Stimulated activated CD8-positive, alpha-beta memory T cell treated with anti-CD3 and anti-CD28 coated beads, Interleukin-12 subunit alpha, Interleukin-12 subunit beta, amount 100 ng/mL, for 4 hours (primary cell): Measurements from ENCODE around the gene SMAD1.
"Not testable (repeated sequence)": the region's sequence is repeated elsewhere in the genome, so short reads cannot be mapped to it uniquely, and the experiment has no call there.

Experiments used
- DNase-seq: peaks from one replicate; pipeline ENCODE4 v3.0.0-alpha.2; 2020; ENCODE audit warnings: low read depth

SMAD1 gene

DNA sequence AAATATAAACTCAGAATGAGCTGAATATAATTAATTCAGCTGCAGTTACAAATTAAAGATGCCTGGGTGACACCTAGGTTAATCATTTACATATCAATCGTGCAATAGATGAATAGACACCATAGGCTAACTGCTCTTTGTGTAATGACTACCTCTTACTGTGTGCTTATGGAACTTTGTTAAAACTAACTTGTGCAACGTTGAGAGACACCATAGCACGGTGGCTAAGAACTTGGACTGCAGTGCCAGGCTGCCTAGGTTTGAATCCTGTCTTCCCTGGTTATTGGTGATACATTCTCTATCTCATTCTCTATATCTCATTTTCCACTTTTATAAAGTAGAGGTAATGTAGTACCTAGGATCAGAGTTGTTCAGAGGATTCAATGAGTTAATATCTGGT, 46.9 kb downstream of the SMAD1 start:
- DNase-seq, result no peak

DNA sequence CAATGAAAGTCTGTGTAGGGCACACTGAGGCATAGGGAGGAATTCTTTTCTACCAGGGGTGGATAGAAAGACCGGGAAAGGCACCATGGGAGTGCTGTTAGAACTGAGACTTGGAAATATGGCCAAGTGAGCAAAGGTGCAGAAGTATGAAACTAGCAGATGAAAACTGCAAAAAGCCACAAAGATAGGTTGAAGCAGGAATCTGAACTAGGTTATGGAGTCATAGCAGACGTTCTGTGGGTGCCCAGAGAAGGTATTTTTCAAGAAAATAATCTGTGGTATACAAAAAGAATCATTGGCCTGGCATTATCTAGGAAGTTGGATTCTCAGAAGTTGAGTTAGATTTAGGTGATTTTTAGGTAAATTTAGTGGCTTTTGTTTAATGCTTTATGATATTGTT, 48.5 kb downstream of the SMAD1 start:
- no peak for DNase-seq

DNA sequence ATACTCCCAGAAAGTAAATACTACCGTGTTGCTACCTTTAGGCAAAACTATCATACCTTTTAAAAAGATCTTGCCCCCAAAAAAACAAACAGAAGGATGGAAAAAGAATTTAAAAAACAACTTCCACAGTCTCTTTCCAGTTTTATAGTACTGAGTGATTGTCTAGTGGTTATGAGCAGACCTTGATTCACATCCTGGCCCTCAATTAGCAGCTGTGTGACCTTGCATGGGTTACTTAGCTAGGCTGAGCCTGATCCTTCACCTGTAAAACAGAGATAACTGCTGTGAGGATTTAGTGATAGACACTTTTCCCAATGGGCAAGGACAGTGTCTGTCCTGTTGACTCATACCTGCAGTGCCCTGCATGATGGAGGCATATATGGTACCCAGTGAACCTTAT, 49.0 kb downstream of the SMAD1 start:
- no peak for DNase-seq

DNA sequence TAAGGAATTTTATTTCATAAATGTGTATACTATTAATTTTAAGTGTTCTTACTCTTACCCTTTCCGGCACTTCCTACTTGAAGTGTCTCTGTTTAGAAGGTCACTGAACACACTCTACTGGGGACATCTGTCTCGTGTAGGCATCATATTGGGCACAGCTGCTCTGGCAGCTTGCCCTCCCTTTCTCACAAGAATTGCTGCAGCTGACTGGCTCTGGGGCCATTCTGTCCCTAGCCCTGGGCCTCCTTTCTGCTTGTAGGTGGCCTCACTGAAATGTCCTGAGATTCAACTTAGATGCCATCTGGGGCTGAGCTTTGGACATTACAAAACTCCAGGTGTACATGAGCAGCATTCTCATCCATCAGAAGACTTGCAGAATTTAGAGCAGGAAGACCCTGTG, 49.6 kb downstream of the SMAD1 start:
- DNase-seq, result no peak

DNA sequence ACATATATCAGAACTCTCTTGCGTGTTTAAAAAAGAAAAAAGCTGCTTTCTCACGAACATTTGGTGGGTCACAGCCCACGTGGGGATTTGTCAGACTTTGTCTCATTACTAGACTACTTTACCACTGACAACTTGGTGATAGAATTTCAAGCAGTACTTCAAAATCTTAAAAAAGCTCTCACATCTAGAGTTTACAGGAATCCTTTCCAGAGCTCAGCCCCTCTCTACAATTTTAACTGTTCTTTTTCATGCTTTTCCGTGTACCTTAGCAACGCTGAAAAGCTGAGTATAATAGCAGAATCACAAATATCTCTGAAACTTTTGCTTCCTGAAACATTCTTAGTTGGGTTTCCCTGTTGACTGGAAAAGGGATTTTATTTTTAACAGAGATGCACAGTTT, 50.2 kb downstream of the SMAD1 start:
- DNase-seq, result no peak

DNA sequence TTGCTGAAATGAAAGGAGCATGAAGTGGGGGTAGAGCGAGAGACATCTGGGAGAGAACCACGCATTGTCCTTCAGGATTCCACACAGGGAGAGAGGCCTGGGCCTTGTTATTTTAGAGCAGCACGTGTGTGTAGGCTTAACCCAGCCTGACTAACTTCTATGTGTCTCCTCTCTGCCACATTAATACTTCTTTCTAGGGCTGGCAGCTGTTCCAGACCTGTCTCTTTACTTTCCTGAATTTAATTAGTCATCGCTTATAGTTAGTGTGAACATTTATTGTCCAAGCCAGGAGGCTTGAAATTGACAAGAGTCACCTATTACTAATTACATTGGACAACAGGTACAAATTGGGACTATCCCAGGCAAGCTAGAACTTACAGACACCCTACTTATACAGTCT, 51.3 kb downstream of the SMAD1 start:
- DNase-seq, result no peak

DNA sequence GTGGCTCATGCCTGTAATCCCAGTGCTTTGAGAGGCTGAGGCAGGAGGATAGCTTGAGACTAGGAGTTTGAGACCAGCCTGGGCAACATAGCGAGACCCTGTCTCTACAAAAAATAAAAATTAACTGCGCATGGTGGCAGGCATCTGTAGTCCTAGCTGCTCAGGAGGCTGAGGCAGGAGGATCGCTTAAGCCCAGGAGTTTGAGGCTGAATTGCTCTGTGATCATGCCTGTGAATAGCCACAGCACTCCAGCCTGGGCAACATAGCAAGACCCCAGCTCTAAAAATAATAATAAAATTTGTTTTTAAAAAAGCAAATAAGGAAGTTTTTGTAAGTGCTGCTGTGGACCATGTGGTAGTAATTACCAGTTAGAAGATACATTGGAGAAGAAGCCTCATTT, 51.8 kb downstream of the SMAD1 start:
- not testable (repeated sequence) for DNase-seq

DNA sequence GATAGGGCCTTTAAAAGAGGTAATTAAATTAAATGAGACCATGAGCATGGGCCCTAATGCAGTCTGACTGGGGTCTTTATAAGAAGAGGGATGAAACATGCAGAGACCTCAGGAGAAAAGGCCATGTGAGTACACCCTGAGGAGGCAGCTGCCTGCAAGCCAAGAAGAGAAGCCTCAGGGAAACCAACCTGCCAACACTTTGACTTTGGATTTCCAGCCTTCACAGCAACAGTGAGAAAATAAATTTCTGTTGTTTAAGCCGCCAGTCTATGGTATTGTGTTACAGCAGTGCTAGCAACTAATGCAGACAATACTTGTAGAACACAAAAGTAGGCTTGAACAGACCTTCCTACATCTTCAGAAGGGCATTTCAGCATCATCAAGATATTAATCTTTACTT, 52.3 kb downstream of the SMAD1 start:
- DNase-seq, result no peak

DNA sequence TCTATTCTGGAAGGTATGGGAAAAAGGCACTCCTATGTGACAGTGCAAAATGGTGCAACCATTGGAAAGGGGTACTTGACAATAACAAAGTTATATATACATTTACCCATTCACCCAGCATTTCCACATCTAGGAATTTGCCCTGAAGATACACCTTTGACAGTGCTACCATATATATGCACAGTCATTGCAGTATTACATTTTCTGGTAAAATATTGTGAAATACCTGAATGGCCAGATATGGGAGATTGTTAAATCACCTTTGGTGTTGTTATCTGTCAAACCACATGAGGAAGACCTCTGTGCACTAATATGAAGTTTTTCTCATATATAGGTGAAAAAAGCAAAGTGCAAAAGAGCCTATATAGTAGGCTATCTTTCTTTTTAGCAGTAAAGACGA, 53.5 kb downstream of the SMAD1 start:
- no peak for DNase-seq

DNA sequence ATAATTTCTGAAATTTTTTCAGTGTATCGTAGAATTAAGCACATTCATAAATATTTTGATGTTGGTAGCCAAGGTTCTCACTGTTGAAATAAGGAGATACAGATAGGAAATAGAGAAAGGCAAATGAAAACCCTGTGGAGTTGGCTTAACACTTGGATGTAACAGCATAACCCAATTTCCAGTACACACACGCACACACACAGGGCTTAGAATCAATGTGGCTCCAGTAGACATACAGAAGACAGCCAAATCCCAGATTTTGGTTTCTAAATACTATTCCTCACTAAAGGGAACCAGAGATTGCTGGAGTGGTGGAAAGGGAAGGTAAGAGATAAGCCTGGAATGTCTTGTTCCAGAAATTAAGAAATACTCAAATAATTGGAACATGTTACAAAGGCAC, 54.4 kb downstream of the SMAD1 start:
- DNase-seq, result no peak

DNA sequence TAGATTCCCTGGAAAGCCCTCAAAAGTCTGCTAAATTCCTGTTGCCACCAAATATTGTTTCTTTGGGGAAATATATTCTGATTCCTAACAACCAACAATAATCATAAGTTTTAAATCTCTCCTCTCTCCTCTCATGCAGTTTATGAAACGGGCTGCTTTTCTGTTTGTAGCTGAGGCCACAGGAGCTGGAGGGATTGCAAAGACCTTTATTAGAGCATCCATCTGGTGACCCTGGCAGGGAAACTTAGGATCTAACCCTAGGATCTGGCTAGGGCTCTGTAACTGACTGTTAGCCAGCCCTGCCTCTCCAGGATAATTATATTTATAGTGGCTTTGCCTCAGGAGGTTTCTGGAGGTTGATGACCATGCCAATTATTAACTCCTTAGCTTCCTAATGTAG, 56.9 kb downstream of the SMAD1 start:
- DNase-seq, result no peak

DNA sequence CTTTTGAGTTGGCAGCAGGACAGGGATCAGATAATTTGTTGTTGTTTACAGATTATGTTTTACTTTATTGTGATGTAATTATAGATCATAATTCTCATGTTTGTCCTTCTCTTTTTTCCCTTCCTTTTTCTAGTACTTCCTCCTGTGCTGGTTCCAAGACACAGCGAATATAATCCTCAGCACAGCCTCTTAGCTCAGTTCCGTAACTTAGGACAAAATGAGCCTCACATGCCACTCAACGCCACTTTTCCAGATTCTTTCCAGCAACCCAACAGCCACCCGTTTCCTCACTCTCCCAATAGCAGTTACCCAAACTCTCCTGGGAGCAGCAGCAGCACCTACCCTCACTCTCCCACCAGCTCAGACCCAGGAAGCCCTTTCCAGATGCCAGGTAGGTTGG, 58.0 kb downstream of the SMAD1 start:
- DNase-seq, result no peak

DNA sequence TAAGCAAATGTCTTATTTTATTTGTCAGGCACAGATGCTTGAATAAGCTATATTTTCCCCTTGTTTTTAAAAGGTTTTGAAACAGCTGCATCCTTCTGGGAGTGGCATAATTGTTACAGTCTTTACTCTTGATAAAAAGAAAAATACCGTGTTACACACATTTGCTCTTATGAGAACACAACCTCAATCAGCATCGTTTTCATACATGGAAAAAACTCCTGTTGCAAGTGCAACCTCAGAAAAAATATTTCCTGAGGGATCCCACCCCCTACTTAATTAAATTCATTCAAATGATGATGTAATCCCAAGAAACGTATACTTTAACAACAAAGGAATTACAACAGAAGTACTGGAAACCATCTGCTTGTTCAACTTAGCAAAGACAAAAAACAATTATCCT, 58.6 kb downstream of the SMAD1 start:
- DNase-seq, result no peak

DNA sequence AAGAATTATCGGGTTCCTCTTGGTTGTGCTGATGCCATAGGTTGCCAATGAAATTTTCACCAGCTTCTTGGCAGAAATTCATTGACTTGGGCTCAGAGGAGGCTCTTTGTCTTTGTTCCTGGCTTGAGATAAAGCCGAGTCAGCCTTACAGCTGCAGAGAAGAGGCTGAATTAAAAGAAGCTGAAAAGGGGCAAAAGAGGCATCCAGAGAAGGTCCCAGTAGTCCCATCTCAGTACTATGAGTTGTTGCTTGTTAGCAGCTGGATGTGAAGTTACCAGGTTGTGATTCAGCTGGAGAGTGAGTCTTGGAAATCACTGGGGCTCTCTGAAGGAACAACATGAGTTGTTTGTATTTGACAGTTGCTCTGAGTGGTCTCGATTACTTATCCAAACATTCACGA, 59.7 kb downstream of the SMAD1 start:
- no peak for DNase-seq

DNA sequence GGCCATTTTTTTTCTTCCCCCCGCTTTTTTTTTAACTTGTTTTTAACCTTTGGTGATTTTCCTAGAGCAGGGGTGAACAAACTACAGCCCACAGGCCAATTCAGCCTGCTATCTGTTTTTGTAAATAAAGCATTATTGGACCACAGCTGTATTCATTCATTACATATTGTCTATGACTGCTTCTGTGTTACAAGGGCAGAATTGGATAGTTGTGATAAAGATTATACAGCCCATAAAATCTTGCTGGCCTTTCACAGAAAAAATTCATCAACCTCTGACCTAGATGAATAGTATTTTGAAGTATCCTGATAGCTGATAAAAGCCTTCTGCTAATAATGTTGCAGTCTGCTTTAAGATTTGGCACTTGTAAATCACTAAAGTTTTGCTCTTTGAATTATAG, 63.4 kb downstream of the SMAD1 start:
- no peak for DNase-seq

DNA sequence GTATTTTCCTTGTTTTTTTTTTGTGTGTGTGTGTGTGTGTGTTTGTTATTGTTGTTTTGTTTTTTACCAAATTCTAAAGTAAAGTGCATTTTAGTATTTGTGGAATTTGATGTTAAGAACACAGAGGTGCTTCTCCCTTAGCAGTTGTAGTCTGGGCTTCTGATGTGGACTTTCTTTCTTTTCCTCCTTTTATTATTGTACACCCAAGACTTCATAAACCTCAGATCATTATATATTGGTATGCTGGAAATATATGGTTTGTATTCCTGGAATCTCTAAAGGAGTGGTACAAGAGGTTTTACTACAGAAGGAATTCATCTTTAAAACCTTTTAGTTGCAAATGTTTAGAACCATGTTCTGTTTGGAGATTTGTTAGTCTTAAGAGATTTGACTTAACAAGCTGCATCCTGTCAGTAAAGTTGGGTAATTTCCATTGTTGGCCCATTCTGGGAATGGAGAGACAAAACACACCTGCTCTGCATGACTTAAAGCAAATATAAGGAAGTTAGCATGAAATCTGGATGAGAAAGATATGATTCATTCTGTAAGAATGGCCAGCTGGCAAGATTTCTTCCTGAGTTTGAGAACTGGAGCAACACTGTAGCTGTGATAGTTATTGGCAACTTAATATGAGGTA, 64.0 kb downstream of the SMAD1 start:
- no peak for DNase-seq

DNA sequence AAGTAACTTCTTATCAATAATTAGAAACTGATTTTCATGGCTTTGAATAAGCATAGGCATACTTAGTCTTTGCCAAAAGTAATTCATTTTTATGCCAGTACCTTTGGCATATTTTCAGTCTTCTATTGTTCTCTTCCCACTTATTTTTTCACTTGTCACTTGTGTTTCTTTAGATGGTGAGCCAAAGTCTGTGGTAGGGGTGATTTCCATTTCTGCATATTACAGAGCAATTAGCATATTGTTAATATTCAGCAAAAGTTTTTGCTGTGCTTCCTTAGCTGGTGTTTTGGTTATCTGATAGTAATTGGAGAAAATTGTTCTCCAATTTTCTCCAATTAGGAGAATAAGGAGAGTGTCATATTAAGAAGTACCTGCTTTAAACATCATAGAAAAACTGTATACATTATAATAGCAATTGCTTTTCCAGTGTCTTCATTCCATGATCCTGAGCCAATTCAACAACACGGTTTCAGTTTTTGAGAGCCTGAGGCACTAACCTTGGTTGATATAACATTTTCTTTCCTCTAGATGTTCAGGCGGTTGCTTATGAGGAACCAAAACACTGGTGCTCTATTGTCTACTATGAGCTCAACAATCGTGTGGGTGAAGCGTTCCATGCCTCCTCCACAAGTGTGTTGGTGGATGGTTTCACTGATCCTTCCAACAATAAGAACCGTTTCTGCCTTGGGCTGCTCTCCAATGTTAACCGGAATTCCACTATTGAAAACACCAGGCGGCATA, 64.7 kb downstream of the SMAD1 start:
- no peak for DNase-seq

DNA sequence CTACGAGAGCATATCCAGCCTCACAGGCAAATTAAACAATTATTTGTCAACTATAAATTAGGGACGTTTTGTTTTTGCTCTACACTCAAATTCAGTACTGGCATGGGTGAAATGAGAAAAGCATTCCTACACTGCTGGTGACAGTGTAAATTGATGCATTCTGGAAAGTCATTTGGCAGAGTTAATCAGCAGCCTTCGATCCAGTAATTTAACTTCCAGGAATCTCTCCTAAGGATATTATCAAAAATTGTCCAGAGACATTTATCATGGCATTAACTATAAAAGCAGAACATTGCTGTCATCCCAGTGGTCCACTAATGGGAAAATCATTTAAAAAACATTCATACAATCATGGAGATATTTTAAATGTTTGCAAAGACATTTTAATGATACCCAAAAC, 70.0 kb downstream of the SMAD1 start:
- DNase-seq, result no peak

DNA sequence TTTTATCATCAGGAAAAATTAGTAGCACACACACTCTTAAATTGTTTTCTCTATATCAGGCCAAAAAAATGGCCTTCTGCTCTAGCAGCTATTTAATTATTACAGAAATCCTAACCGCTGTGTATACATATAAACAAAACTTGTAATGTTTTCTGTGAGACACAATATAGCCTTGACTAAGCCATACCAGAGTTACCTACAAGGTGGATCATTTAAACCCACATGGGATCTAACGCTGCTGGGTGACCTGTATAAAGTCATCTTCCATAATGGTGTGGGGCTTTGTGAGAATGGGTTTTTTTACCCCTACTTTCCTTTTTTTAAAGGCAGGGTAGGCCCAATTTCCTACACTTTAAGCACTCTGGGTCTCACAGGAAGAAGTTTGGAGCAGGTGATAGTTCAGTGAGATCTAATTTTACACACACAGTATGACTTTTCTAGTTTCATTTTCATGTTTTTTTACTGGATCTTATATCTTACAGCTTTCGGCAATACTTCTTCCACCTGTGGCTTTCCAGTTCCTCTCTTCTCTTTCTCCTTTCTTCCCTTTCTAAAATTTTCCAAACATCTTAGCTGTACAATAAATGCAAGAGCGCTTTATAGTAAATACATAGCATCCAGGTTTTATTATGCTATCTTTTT, 70.6 kb downstream of the SMAD1 start:
- no peak for DNase-seq

DNA sequence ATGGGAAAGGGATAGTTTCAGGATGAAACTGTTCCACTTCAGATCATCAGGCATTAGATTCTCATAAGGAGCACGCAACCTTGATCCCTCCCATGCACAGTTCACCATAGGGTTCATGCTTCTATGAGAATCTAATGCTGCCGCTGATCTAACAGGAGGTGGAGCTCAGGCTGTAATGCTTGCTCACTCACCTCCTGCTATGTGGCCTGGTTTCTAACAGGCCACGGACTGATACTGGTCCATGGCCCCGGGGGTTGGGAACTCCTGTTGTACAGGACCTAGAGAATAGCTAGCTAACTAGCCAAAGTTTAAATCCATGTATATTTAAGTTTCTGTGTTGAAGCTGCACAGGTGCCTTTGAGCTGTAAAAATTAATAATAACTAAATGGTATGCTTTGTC, 71.7 kb downstream of the SMAD1 start:
- DNase-seq, result no peak

DNA sequence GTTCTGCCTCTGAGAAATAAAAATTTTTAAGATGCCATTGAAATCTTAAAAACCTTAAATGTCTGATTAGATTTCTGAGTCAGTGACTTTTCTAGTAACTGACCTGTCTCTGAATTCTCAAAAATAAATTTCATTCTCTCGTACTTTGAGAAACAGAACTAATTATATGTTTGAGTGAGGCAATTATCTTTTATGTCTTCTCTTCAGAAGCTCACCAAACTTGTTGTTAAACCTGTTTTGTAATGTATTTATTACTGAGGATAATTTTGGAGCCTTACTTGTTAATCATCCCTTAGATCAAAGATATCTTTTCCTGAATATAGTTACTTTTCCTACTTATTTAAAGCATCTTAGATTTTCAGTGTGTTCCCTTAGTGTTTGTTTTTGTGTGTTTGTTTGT, 73.0 kb downstream of the SMAD1 start:
- no peak for DNase-seq

DNA sequence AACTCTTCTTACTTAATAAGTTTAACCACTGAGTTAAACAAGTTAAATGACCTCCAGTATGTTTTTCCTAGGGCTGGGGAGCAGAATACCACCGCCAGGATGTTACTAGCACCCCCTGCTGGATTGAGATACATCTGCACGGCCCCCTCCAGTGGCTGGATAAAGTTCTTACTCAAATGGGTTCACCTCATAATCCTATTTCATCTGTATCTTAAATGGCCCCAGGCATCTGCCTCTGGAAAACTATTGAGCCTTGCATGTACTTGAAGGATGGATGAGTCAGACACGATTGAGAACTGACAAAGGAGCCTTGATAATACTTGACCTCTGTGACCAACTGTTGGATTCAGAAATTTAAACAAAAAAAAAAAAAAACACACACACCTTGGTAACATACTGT, 76.1 kb downstream of the SMAD1 start:
- no peak for DNase-seq

DNA sequence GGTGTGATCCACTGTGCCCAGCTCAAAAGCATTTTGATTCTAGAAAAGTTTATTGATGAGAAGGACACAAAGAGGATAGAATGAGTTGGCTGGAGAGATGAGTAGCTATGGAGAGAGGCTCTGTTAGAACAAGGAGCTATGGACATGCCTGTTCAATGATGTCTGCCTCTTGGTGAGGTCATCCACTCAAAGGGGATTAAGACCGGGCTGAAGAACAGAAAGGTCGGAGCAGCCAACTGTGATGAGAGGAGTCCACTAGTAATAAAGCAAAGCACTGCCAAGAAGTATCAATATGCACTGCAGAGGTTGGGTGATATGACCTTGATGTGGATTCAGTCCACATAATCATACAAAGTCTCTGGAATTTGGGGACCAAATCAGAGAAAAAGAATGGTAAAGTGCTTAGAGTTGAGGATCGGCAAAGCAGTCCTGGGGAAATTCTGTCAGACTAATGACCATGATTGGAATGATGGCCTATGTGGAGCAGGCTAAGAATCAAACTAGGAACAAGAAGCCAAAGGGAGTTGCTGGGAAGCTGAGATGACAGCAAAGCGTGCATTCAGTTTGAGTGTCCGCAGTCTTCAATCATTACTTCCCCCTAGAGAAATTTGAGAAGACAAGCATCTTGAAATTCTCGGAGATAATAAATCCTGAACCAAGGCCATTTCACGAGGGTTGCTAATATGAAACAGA, 81.8 kb downstream of the SMAD1 start:
- DNase-seq, result no peak
